Measurements from ENCODE around the gene ZNRF4.
"Not testable (repeated sequence)": the region's sequence is repeated elsewhere in the genome, so short reads cannot be mapped to it uniquely, and the experiment has no call there.

The ZNRF4 gene, protein sequence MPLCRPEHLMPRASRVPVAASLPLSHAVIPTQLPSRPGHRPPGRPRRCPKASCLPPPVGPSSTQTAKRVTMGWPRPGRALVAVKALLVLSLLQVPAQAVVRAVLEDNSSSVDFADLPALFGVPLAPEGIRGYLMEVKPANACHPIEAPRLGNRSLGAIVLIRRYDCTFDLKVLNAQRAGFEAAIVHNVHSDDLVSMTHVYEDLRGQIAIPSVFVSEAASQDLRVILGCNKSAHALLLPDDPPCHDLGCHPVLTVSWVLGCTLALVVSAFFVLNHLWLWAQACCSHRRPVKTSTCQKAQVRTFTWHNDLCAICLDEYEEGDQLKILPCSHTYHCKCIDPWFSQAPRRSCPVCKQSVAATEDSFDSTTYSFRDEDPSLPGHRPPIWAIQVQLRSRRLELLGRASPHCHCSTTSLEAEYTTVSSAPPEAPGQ

DNA sequence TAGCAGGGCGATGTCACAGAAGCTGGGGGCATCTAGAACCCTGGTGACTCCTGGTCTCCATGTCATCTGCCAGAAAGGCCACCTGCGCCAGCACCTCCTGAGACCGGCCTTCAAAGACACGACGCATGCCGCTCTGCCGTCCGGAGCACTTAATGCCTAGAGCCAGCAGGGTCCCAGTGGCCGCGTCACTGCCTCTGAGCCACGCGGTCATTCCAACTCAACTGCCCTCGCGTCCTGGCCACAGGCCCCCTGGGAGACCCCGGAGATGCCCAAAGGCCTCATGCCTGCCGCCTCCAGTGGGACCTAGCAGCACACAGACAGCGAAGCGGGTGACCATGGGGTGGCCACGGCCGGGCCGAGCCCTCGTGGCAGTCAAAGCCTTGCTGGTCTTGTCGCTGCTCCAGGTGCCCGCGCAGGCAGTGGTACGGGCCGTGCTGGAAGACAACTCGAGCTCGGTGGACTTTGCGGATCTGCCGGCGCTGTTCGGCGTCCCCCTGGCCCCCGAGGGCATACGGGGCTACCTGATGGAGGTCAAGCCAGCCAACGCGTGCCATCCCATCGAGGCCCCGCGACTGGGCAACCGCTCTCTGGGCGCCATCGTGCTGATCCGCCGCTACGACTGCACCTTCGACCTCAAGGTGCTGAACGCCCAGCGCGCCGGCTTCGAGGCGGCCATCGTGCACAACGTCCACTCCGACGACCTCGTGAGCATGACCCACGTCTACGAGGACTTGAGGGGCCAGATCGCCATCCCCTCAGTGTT, at the start of gene ZNRF4:
Gene ZNRF4 (plus strand): TSS at position 51 of the 763 bp plus-strand sequence. CDS start 75 bp downstream, at position 126.
- no peak for DNase-seq

DNA sequence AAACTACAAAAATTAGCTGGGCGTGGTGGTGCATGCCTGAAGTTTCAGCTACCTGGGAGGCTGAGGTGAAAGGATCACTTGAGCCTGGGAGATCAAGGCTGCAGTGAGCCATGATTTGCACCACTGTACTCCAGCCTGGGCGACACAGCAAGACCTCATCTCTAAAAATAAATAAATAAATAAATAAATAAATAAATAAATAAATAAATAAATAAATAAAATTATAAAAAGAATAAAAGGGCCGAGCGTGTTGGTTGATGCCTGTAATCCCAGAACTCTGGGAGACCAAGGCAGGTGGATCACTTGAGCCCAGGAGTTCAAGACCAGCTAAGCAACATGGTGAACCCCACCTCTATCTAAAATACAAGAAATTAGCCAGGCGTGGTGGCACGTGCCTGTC, 49.0 kb upstream of the ZNRF4 start:
- DNase-seq: not testable (repeated sequence)

DNA sequence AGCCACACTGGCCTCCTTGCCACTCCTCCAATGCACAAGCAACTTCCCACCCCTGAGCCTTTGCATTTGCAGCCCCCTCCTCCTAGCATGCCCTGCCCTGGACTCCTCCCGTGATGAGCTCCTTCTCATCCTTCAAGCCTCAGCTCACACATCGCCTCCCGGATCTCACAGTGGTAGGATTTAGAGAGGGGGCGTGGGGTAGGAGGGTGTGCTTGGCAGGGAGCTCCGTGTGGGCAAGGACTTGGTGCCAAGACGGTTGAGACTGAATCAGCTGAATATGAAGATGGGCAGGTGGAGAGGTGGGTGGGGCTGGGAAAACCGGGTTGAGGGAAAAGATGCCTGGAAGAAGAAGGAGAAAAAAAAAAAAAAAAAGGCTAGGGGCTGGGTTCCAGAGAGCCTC, 48.4 kb upstream of the ZNRF4 start:
- no peak for DNase-seq

DNA sequence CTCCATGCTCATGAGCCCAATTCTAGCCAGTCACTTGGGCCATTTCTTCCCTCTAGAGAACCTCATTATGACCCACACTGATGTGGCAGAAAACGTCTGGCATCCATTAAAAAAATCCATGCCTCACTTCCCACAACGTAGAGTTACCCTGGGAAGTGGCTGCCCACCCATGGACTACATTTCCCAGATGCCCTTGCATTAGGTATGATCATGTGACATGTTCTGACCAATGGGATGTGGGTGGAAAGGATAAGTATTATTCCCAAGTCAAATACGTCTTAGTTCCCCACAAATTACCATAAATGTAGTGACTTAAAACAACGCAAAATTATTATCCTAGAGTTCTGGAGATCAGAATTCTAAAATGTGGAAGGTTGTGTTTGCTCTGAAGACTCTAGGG, 47.9 kb upstream of the ZNRF4 start:
- DNase-seq: no peak

DNA sequence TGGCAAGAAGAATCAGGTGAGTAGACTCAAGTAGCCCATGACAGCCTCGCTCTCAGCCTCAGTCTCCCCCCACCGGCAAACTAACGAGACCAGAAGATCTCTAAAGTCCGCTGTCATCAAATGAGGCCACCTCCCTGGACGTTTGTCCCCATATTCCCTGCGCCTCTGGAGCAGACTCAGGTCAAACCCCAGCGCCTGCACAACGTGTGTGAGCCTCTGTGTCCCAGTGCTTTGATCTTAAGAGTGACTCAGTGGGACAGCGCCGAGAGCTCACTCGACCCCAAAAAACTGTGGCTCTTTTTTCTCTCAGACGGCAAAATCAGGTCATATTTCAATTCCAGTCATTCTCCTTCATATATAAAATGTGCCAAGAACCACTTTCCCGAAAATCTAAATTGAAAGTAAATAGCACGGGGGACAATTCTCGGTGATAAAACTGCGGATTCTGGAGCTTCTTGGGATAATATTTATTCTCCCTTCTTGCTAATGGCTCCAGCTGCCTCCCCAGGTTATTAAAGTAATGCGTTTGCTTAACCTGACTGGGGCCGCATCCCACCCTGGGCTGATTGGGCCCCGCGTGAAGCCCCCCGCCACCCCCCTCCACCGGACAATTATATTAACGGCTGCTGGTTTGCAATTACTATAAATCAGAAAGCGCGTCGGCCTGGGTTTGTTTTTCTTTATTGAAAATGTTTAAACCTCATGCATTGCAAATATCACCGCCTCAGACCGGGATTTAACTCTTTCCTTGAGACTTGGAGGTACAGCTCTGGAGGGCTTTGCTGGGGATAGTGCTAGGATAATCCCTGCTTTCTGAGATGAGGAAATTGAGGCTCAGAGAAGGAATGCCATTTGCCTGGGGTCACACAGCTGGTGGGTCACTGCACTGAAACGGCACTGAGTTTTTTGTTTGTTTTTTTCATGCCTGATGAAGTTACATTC, 37.5 kb upstream of the ZNRF4 start:
- DNase-seq: no peak

DNA sequence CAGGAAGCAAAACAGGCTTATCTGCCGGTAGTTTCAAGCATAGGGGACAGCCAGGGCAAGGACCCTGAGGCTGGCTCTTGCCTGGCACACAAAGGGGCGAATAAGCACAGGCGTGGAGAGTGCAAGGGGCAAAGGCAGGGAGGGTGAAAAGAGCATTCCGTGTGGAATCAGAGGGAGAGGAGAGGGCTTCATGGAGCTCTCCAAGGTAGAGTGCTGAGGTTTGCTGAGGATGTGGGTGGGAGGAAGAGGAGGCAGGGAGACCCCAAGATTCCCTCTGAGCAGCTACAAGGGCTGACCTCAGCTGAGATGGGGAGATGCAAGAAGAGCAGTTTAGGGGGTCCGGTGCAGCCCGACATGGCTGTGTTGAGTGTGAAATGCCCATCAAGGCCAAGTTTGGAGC, 36.5 kb upstream of the ZNRF4 start:
- no peak for DNase-seq

DNA sequence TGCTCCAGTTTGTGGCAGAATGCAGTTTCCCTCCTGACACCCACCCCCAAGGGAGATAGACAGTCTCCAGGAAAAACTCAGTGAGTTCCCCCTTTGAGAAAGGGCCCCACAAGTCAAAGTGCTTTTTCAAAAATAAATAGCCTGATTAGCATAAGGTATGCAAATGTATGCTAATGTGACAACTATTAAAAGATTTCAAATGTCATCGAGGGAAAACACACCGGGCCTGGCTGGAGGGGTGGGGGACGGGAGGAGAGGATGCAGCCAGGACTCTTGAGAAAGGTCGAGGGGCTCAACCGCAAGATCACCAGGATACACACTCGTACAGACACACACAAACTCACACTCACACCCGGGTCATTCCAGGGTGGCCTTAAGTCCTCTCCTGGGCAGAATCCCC, 34.3 kb upstream of the ZNRF4 start:
- no peak for DNase-seq

DNA sequence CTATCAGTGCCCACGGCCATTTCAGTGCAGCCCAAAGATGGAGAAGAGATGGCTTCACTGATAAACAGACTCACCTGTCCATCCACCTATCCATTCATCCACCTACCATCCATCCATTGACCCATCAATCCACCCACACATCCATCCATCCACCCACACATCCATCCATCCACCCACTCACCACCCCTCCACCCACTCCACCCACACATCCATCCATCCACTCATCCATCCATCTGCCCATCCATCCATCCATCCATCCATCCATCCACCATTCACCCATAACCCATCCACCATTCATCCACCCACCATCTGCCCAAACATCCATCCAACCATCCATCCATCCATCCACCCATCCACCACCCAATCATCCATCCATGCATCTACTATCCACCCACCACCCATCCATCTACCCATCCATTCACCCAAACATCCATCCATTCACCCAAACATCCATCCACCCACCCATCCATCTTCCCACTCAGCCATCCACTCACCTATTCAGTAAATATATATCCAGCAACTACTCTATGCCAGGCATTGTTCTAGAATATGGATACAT, 31.6 kb upstream of the ZNRF4 start:
- no peak for DNase-seq

DNA sequence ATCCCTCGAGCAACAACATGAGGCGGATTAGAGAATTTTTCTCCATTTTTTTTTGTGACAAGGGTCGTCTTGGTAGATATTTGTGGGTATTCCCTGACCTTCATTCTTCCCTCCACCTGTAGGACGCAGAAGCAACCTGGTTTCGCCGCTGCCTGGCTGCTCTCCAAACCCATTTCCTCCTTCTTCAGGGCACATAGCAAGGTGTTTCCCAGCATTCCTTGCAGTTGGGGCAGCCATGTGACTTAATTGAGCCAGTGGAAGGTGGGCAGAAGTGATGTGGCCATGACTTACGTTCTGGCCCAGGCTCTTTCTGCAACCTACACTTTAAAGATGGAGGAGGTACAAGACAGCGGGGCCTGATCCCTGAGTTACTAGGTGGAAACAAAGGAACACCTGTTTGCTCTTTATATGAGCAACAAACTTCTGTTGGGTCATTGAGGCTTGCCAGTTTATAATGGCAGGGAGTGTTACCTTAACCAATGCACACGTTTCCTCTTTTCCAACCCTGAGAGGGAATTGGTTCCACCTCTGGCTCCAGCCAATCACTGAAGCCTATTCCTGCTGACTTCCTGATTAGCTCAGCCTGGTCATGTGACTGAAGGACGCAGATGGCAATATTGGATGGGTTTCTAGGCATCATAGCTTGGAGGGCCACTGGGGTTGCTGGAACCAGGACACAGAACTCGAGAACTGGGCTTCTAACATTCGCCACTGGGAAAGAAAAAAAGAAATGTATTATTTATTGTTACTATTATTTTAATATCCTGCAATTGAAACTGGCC, 30.8 kb upstream of the ZNRF4 start:
- DNase-seq: no peak

DNA sequence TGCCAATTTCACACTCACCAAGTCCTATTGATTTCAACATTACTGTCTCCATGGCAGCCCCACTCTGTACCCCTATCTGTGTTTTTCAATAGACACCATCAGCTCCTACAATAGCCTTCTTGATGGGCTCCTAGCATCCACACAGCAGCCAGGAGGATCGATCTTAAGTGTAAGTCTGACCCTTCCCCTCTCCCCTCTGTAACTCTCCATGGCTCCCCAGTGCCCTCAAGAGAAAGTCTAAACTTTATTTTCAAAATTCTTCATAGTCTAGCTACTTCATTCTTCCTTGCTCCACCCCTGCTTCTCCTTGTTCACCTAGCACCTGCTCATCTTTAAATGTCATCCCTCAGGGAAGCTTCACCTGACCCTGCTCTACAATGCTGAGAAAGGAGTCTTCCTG, 30.0 kb upstream of the ZNRF4 start:
- no peak for DNase-seq

DNA sequence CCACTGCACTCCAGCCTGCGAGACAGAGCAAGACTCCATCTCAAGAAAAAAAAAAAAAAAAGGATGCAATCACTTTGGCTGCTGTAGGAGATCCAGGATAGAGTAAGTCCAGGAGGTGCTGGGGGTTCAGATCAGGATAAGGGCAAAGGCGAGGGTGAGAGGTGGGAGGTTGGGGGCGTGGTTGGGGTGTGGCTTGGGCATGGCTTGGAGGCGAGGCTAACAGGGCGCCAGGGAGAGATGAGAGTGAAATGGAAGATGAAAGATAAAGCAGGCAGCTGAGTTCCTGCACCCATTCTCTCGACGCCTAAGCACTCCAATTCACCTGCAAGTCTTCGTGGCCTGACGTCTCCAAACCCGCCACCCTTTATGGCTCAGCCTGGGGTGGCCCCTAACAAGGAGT, 25.0 kb upstream of the ZNRF4 start:
- DNase-seq: no peak

DNA sequence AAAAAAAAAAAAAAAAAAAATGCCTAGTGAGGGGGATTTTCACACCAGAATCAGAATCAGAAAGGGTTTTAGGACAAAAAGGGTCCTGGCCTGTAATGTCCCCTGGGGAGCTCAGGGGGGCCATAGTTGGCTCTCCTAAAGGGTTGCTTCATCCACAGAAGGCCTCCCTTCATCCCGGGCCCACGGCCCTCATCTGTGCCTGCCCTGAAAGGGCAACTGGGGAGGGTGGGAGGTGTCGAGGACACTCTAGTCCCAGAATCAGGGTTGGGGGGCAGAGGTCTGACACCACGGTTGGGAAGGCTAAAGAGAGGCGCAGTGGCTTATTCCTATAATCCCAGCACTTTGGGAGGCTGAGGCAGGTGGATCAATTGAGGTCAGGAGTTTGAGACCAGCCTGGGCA, 22.5 kb upstream of the ZNRF4 start:
- DNase-seq: no peak

DNA sequence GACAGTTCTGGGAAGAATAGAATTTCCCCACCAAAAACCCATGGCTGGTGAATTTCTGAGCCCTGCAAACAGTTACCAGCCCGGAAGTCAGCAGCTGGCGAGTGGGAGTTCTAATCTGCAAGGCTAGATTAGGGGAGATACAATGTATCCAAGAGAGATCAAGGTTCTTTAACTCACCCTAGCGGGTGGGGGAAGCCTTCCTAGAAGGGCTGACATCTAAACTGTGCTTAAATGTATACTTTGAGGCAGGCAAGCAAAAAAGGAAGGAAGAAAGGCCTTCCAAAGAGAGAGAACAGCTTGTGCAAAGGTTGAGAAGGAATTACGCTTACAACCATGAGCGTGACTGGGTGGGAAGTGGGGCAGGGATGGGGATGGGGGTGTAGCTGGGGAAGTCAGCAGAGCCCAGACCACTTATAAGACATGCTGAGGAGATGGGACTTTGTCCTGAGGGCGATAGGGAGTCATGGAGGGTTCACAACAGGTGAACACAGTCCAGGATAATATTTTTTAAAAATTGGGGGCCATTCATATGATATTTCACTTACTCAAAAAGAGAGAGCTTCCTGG, 20.8 kb upstream of the ZNRF4 start:
- DNase-seq: no peak

DNA sequence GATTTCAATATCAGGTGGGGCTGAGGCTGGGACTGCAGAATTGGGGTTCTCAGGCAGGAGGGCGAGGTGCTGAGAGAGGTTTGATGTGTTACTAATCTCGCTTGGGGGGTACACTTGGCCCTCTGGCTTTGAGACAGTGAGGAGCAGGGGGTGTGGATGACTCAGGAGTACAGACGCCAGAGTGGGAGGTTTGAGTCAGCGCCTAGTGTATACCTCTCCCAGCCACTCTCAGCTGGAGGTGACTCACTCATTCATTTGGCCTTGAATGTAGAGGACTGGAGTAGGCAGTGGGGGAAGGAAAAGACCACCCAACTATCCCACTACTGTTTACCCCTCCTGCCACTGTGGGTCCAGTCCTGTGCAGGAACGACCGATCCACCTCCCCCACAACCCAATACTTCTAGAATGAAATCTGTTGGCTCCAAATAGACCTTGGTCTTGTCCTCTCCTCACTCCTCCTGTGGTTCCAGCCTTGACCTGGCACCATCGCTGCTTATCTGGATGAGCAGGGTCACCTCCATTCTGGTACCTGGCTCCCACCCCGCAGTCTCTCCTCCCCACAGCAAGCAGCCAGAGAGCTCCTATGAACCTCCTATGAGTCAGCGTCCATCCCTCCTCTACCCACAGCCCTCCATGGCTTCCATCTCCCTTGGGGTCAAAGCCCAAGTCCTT, 20.1 kb upstream of the ZNRF4 start:
- peak; percentile 25 to 54 for DNase-seq

DNA sequence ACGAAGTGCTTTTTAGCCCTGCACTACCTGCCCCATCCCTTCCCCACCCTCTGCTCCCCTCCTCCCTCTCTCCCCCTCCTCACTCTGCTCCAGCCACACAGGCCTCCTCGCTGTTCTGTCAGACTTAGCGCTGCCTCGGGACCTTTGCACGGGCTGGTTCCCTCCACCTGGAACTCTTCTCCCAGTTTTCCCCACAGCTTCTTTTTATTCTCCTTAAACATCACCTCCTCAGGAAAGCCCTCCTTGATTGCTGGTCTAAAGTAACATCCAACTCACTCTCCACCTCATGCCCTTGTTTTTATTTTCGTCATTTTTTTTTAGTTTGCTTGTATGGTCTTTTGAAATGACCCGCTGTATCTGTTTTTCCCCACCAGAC, 19.6 kb upstream of the ZNRF4 start:
- DNase-seq: no peak

DNA sequence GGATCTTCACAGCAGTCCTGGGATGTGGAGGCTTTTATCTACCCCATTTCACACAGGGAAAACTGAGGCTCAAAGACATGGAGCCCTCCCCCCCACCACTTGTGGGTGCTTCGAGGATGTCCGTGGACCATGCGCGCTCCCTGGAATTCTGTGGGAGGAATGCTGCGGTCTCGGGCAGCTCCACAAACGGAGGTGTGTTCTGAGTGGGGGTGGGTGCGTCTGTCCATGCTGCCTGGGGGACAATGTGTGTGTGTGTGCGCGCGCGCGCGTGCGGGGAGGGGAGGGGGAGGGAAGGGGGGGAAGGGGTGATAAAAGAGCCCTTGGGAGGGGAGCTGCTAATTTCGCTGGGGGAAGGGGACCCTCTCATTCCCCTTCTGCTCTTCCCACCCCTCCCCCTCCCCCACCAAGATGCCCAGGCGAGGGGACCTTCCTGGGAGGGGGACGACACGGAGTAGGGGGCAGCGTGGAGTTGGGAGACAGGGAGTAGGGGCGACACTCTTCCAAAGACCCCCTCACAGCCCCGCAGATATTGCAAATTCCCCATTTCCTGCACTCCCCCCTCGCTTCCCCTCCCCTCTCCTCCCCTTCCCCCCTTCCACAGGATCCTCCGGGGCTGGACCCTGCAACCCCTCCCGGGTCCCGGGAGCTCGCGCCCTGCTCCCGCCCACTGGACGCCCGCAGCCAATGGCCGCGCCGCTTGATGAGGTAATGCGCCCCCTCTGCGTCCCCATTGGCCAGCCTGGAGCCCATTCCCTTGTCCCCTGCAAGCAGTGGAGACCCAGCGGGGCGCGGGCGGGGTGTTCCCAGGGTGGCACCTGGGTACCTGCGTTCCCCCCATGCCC, 18.9 kb upstream of the ZNRF4 start:
- DNase-seq: no peak

DNA sequence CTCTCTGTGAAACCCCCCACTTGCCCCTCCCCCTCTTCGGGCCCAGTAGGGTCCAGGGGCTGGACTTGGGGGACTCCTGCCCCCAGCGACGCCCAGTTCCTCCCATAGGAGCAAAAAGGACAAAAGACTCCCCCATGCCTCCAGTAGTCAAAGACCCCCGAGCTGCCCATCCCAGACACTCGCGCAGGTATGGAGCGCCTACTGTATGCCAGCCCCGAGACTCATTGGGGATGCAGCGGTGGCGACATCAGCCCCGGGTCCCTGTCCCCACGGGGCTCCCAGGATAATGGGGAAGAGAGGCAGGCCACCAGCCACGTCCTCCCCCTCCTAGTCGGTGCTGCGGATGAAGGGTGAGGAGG, 18.3 kb upstream of the ZNRF4 start:
- DNase-seq: no peak

DNA sequence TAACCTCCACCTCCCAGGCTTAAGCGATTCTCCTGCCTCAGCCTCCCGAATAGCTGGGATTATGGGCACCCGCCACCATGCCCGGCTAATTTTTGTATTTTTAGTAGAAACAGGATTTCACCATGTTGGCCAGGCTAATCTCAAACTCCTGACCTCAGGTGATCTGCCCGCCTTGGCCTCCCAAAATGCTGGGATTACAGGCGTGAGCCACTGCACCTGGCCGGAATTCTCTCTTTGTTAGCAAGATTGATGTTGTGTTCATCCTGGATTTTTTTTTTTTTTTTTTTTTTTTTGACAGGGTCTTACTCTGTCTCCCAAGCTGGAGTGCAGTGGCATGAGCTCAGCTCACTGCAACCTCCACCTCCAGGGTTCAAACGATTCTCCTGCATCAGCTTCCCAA, 16.5 kb upstream of the ZNRF4 start:
- DNase-seq: not testable (repeated sequence)

DNA sequence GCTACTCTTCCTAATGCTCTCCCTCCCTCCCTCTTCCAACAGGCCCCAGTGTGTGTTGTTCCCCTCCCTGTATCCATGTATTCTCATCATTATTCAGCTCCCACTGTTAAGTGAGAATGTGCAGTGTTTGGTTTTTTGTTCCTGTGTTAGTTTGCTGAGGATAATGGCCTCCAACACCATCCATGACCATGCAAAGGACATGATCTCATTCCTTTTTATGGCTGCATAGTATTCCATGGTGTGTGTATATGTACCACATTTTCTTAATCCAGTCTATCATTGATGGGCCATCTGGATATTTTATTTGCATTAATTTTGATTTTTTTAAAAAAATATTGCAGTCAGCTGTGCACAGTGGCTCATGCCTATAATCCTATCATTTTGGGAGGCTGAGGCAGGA, 15.8 kb upstream of the ZNRF4 start:
- no peak for DNase-seq

DNA sequence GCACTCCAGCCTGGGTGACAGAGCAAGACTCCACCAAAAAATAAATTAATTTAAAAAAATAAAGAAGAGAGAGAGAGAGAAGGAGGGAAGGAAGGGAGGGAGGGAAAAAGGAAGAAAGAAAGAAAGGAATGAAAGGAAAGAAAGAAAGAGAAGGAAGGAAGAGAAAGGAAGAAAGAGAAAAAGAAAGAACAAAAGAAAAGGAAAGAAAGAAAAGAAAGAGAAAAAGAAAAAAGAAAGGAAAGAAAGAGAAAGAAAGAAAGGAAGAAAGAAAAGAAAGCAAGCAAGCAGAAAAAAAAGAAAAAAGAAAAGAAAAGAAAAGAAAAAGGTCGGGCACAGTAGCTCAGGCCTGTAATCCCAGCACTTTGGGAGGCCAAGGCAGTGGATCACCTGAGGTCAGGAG, 14.9 kb upstream of the ZNRF4 start:
- DNase-seq: no peak

Data from stimulated activated CD4-positive, alpha-beta T cell treated with anti-CD3 and anti-CD28 coated beads, Interleukin-4, amount 100 ng/mL, for 4 hours (primary cell).